NT2/D1 (cell line): ENCODE measurements around the gene TMEM92.

Experiments
- DNase-seq: peaks from one replicate; pipeline ENCODE4 v3.0.0-alpha.2; 2011; ENCODE audit warnings: low read depth, low spot score
- H3K27me3 ChIP-seq: 2 replicates; pipeline ENCODE4 v1.6.0; 2011; ENCODE audit warnings: mild to moderate bottlenecking; ENCODE audit not compliant: insufficient read length, insufficient read depth
- H3K36me3 ChIP-seq: 2 replicates; pipeline ENCODE4 v1.6.1; 2011; ENCODE audit warnings: mild to moderate bottlenecking, low read length, mixed read lengths; ENCODE audit not compliant: insufficient read depth, insufficient read length
- H3K4me1 ChIP-seq: 2 replicates; pipeline ENCODE4 v1.5.1; 2011; ENCODE audit not compliant: insufficient read depth, insufficient read length
- H3K4me3 ChIP-seq: 2 replicates; pipeline ENCODE4 v1.5.1; 2011; ENCODE audit warnings: low read depth; ENCODE audit not compliant: insufficient read length
- H3K9ac ChIP-seq: 2 replicates; pipeline ENCODE4 v1.6.0; 2011; ENCODE audit warnings: low read depth; ENCODE audit not compliant: insufficient read length
- H3K9me3 ChIP-seq: 2 replicates; pipeline ENCODE4 v1.5.1; 2011; ENCODE audit warnings: mild to moderate bottlenecking, low read length; ENCODE audit not compliant: insufficient read depth
- SUZ12 ChIP-seq: IDR thresholded peaks from 2 replicates; pipeline ENCODE4 v1.6.1; 2011; ENCODE audit not compliant: insufficient read length, insufficient read depth; ENCODE audit errors: extremely low read depth
- YY1 ChIP-seq: IDR thresholded peaks from 2 replicates; pipeline ENCODE4 v1.6.1; 2011; ENCODE audit not compliant: insufficient read length, insufficient read depth
- ZNF274 ChIP-seq: IDR thresholded peaks from 2 replicates; pipeline ENCODE4 v1.6.1; 2011; ENCODE audit warnings: mild to moderate bottlenecking, low read depth, low read length

TMEM92 gene

GRCh38 chr17:50288306-50288705 is 14.0 kb downstream of the TMEM92 start:
- DNase-seq, result no peak
- Histone ChIP-seq H3K9me3 (0 out of 2 replicates have a peak, but pooled peaks cover under 1% of the 10 kb centered on the region), H3K9ac (no peak overlapping the region), H3K4me3 (no peak overlapping the region), H3K4me1 (peaks cover 10% of the 10 kb centered on the region), H3K36me3 (peaks cover 2% of the 10 kb centered on the region), H3K27me3 (no peaks in the 10 kb centered on the region)
- TF ChIP-seq YY1 (no peak), SUZ12 (no peak), ZNF274 (no peak)

DNA sequence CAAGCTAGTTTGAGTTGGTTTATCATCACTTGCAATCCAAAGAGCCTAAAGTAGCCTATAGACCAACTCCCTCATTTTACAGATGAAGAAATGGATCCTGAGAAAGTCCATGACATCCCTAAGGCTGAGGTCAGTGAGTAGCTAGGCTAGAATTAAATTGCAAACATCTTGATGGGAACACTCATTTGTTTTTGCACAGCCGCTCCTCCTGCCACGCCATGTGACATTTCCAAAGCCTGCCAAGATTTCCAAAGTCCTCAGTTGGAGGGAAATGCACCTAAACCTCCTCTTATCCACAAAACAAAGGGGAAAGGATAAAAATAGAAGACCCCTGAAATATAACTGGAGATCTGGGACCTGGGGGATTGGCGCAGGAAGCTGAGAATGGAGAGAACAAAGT is 15.0 kb downstream of the TMEM92 start:
- no peak for TF ChIP-seq ZNF274
- TF ChIP-seq SUZ12, result no peak
- no peak for TF ChIP-seq YY1
- Histone ChIP-seq H3K4me3 (no peak overlapping the region), H3K4me1 (peaks cover 8% of the 10 kb centered on the region), H3K36me3 (no peaks in the 10 kb centered on the region), H3K9ac (no peak overlapping the region), H3K27me3 (no peaks in the 10 kb centered on the region), H3K9me3 (no peaks in the 10 kb centered on the region)
- DNase-seq, result no peak

- no peaks in the 10 kb centered on the region for H3K36me3 ChIP-seq
- H3K4me3 ChIP-seq, result no peak overlapping the region
- no peak overlapping the region for H3K9ac ChIP-seq
- H3K9me3 ChIP-seq, result no peaks in the 10 kb centered on the region
- TF ChIP-seq YY1 (no peak), ZNF274 (no peak), SUZ12 (no peak)
- DNase-seq, result no peak
- no peaks in the 10 kb centered on the region for H3K27me3 ChIP-seq
- peaks cover 12% of the 10 kb centered on the region for H3K4me1 ChIP-seq
These were observed 15.9 kb downstream of the TMEM92 start for GRCh38 chr17:50289991-50290702.

- Histone ChIP-seq H3K36me3 (no peaks in the 10 kb centered on the region), H3K4me1 (peaks cover 10% of the 10 kb centered on the region), H3K9ac (no peak overlapping the region), H3K9me3 (no peaks in the 10 kb centered on the region), H3K4me3 (no peak overlapping the region), H3K27me3 (no peaks in the 10 kb centered on the region)
- no peak for DNase-seq
- TF ChIP-seq ZNF274 (no peak), SUZ12 (no peak), YY1 (no peak)
These were observed 16.7 kb downstream of the TMEM92 start for GRCh38 chr17:50290933-50291332.

GRCh38 chr17:50292465-50292864 is 18.2 kb downstream of the TMEM92 start:
- Histone ChIP-seq H3K9ac (no peak overlapping the region), H3K27me3 (no peaks in the 10 kb centered on the region), H3K4me3 (no peak overlapping the region), H3K9me3 (no peaks in the 10 kb centered on the region), H3K4me1 (peaks cover 11% of the 10 kb centered on the region), H3K36me3 (no peaks in the 10 kb centered on the region)
- TF ChIP-seq YY1 (no peak), SUZ12 (no peak)
- DNase-seq, result no peak

GRCh38 chr17:50295021-50295420 is 20.8 kb downstream of the TMEM92 start:
- no peaks in the 10 kb centered on the region for H3K36me3 ChIP-seq
- peaks cover 15% of the 10 kb centered on the region for H3K4me1 ChIP-seq
- no peaks in the 10 kb centered on the region for H3K27me3 ChIP-seq
- DNase-seq, result no peak
- no peak for TF ChIP-seq ZNF274
- TF ChIP-seq YY1, result no peak
- TF ChIP-seq SUZ12, result no peak
- no peaks in the 10 kb centered on the region for H3K9me3 ChIP-seq
- no peak overlapping the region for H3K9ac ChIP-seq
- no peak overlapping the region for H3K4me3 ChIP-seq

DNA sequence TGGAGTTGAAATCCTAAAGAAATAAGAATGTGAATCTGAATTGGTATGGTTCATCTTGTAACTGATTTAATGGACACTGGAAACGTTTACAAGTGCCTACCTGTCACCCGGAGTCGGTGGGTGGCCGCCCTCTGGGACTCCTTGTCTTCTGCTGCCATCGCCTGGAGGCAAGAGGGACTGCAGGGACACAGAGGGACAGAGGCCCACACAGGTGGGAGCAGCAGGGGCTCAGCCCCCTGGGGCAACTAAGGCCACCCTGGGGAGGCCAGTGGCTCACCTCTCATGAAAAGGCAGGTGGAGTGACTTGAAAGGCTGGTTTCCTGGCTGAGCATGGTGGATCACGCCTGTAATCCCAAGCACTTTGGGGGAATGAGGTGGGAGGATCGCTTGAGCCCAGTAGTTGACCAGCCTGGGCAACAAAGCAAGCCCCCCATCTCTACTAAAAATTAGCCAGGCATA is 23.2 kb downstream of the TMEM92 start:
- no peak overlapping the region for H3K4me3 ChIP-seq
- peaks cover 11% of the 10 kb centered on the region for H3K27me3 ChIP-seq
- H3K36me3 ChIP-seq, result no peaks in the 10 kb centered on the region
- peak; percentile 46 for DNase-seq
- H3K9me3 ChIP-seq, result no peaks in the 10 kb centered on the region
- no peak for TF ChIP-seq YY1
- no peak for TF ChIP-seq SUZ12
- no peak for TF ChIP-seq ZNF274
- H3K9ac ChIP-seq, result no peak overlapping the region
- peaks cover 12% of the 10 kb centered on the region for H3K4me1 ChIP-seq
